ENCODE results near the gene PEX7. TPM values are rescaled to one million over a fixed set of nuclear protein-coding genes. Genes with fewer than 3 reads are reported as not detected.

The PEX7 gene
- total RNA-seq, 2 donors from 2014 or later: 11.3 to 12.7 TPM

DNA sequence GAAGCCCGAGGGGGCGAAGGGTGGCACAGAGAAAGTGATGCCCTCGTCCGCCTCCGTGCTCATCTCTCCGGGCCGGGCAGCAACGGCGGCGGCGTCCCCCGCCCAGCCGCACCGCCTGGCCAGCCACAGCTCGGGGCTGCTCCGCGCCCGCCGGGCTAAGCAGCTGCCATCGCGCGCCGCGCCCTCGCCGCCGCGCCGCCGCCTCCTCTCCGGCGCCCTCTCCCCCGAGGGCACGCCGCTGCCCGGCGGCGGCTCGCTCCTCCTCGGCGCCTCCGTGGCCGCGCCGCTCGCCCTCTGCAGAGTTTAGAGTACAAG lies 30.3 kb upstream of the PEX7 start:
- Histone ChIP-seq H3K36me3 (no peaks in the 10 kb centered on the region), H3K4me3 (peak overlapping the region; percentile 90), H3K4me1 (peaks cover under 1% of the 10 kb centered on the region), H3K27me3 (no peaks in the 10 kb centered on the region), H3K9ac (ENCODE audit: low read depth in 2 of 2, low read length in 2 of 2) (peak overlapping the region; percentile 96 to 99), H3K27ac (peak overlapping the region; percentile 98), H3K9me3 (no peaks in the 10 kb centered on the region)
- TF ChIP-seq CTCF (IDR thresholded peaks at IDR 0.05): no peak
- intact Hi-C loops (cut with DNase I): loop anchor here (2.0 to 5.0 kb wide), 2 partner anchors 147 to 210 kb away; no protein-coding TSS in a partner anchor
- DNase-seq: no peak

DNA sequence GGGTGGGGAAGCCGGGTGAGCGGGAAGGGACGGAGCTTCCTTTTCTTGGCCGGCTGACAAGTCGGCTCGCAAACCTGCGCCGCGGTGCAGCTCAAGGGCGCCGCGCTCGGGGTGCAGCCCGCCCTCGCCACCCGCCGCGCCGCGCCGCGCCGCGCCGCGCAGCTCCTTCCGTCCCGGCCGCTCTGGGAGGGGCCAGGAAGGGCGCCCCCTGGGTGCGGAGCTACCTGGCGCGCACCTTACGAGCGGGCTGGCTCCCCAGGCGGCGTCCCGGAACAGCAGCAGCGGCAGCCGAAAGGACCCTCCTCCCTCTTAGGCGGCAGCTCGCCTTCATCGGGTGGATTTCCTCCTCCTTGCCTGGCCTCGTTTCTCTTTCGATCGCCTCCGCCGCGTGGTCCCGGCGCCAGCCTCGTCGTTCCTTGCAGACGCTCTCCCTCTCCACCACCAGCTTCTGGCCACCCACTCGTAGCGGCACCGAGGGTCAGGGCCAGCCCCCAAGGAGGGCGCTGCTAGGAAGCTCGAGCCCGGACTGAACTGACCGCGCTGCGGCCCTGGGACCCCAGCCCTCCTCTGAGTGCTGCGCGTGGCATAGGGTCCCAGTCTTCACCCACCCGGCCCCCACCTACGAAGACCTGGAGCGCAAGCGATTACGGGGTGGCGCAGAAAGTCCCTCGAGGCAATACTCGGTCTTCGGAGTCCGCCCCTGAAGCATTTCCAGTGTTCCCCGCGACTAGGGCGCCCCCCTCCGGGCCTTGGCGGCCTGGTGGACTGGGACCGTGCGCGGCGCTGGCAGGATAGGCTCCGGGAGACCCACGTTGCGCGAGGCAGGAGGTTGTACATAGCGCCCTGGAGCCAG lies 29.8 kb upstream of the PEX7 start, which contains the start of gene MAP3K5:
Gene MAP3K5, minus strand, starts transcription at position 68 of the 853 bp plus-strand sequence. CDS start 320 bp downstream, outside the sequence.
- no peaks in the 10 kb centered on the region for H3K9me3 ChIP-seq
- peak; percentile 97 for DNase-seq
- H3K36me3 ChIP-seq: no peaks in the 10 kb centered on the region
- peak; percentile 86 for TF ChIP-seq CTCF (IDR thresholded peaks at IDR 0.05)
- no peaks in the 10 kb centered on the region for H3K4me1 ChIP-seq
- H3K27me3 ChIP-seq: no peaks in the 10 kb centered on the region
- intact Hi-C loops (cut with DNase I): loop anchor here (2.0 to 5.0 kb wide), 2 partner anchors 148 to 210 kb away; no protein-coding TSS in a partner anchor
- peak within 1 kb of the TSS; percentile 90 for H3K4me3 ChIP-seq
- peak within 1 kb of the TSS; percentile 98 for H3K27ac ChIP-seq
- H3K9ac ChIP-seq (ENCODE audit: low read depth in 2 of 2, low read length in 2 of 2): peak within 1 kb of the TSS; percentile 97 to 99

DNA sequence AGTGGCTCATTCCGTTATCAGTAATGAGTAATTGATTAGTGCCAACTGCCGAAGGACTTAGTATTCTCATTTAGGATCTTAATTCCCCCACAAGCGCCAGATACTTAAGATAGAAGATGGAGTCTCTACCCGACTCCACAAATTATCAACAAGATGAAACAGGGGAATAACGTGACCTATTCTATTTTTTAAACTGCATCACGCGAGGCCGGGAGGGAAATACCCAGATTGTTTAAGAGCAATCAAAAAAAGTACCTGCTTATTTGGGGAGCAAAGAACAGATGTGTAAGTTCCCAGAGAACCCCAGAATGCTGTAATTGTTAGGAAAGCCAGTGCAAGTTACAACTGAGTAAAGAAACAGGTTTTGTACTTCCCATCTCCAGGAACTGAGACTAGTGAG lies 29.0 kb upstream of the PEX7 start:
- intact Hi-C loops (cut with DNase I): loop anchor here (2.0 to 5.0 kb wide), 2 partner anchors 149 to 211 kb away; no protein-coding TSS in a partner anchor
- no peaks in the 10 kb centered on the region for H3K9me3 ChIP-seq
- H3K36me3 ChIP-seq: no peaks in the 10 kb centered on the region
- peak overlapping the region in 1 of 2 donors; percentile 97 for H3K9ac ChIP-seq (ENCODE audit: low read depth in 2 of 2, low read length in 2 of 2)
- H3K4me3 ChIP-seq: peak overlapping the region; percentile 90
- H3K27me3 ChIP-seq: no peaks in the 10 kb centered on the region
- no peak for DNase-seq
- H3K27ac ChIP-seq: peak overlapping the region; percentile 98
- H3K4me1 ChIP-seq: no peaks in the 10 kb centered on the region
- no peak for TF ChIP-seq CTCF (IDR thresholded peaks at IDR 0.05)

DNA sequence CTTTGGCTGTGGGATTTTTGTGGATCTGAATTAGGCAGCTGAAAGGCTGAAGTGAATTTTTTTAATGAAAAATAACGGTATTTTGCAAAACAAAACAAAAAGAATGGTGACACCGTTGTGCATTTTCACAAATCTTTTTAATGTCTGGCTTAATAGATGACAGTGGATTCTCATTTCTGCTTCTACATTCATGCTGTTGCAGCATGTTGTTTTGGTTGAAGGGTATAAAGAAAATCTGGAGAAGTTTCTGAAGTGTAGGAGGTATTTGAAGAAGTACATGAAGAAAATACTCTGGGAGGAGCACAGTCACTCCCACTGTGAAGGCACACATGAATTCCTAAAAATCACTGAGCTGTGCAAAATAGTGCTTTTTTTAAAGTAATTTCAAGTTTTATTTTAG lies 27.0 kb upstream of the PEX7 start:
- Histone ChIP-seq H3K27me3 (no peaks in the 10 kb centered on the region), H3K4me1 (no peaks in the 10 kb centered on the region), H3K4me3 (no peak overlapping the region), H3K9me3 (no peaks in the 10 kb centered on the region), H3K27ac (no peak overlapping the region), H3K9ac (ENCODE audit: low read depth in 2 of 2, low read length in 2 of 2) (no peak overlapping the region), H3K36me3 (no peaks in the 10 kb centered on the region)
- no peak for DNase-seq
- intact Hi-C loops (cut with DNase I): no loop called here
- TF ChIP-seq CTCF (IDR thresholded peaks at IDR 0.05): no peak

- H3K27me3 ChIP-seq: no peaks in the 10 kb centered on the region
- H3K9ac ChIP-seq (ENCODE audit: low read depth in 2 of 2, low read length in 2 of 2): no peak overlapping the region
- intact Hi-C loops (cut with DNase I): no loop called here
- no peaks in the 10 kb centered on the region for H3K4me1 ChIP-seq
- H3K27ac ChIP-seq: no peak overlapping the region
- no peaks in the 10 kb centered on the region for H3K36me3 ChIP-seq
- H3K9me3 ChIP-seq: no peaks in the 10 kb centered on the region
- no peak for DNase-seq
- no peak overlapping the region for H3K4me3 ChIP-seq
- TF ChIP-seq CTCF (IDR thresholded peaks at IDR 0.05): no peak
Observed at GRCh38 chr6:136795996-136796395, 26.4 kb upstream of the PEX7 start.

Data from colonic mucosa (tissue), 4 donors.